NCI-H82 treated with DMSO at 0.1 percent for 48 hours (cell line): Measurements from ENCODE around the gene TRERF1.
"Not testable (repeated sequence)": the region's sequence is repeated elsewhere in the genome, so short reads cannot be mapped to it uniquely, and the experiment has no call there.

ENCODE experiments used
- DNase-seq: peaks from one replicate; lab custom pipeline; 2025; ENCODE audit not compliant: unreplicated experiment; lab: John Stamatoyannopoulos, UW

The TRERF1 gene

GRCh38 chr6:42200035-42200434 lies 251.7 kb downstream of the TRERF1 start:
- DNase-seq = no peak

- no peak for DNase-seq
Measured at GRCh38 chr6:42199106-42199981, 252.4 kb downstream of the TRERF1 start.

- peak; percentile 99 for DNase-seq
Measured at GRCh38 chr6:42197555-42198362, 254.0 kb downstream of the TRERF1 start.

GRCh38 chr6:42195415-42195814 lies 256.3 kb downstream of the TRERF1 start:
- no peak for DNase-seq

GRCh38 chr6:42194056-42194455 lies 257.7 kb downstream of the TRERF1 start:
- DNase-seq = no peak

GRCh38 chr6:42193491-42193894 lies 258.2 kb downstream of the TRERF1 start:
- no peak for DNase-seq

GRCh38 chr6:42192385-42192784 lies 259.3 kb downstream of the TRERF1 start:
- not testable (repeated sequence) for DNase-seq

GRCh38 chr6:42190554-42191183 lies 261.1 kb downstream of the TRERF1 start:
- DNase-seq = peak; percentile 37

- no peak for DNase-seq
Measured at GRCh38 chr6:42188406-42188805, 263.3 kb downstream of the TRERF1 start.

- no peak for DNase-seq
Measured at GRCh38 chr6:42185597-42185996, 266.1 kb downstream of the TRERF1 start.

GRCh38 chr6:42184475-42184874 lies 267.3 kb downstream of the TRERF1 start:
- DNase-seq = no peak

- DNase-seq = no peak
Measured at GRCh38 chr6:42182101-42182500, 269.6 kb downstream of the TRERF1 start.

- DNase-seq = no peak
Measured at GRCh38 chr6:42179945-42180313, 271.8 kb downstream of the TRERF1 start.

- DNase-seq = no peak
Measured at GRCh38 chr6:42179261-42179944, 272.3 kb downstream of the TRERF1 start.

GRCh38 chr6:42177514-42178364 lies 274.0 kb downstream of the TRERF1 start:
- DNase-seq = no peak

- no peak for DNase-seq
Measured at GRCh38 chr6:42176981-42177380, 274.7 kb downstream of the TRERF1 start.

- DNase-seq = no peak
Measured at GRCh38 chr6:42175860-42176259, 275.9 kb downstream of the TRERF1 start.
